T-helper 2 cell (primary cell): ENCODE measurements around the gene TTF1.
A peak's percentile ranks its signal among the peaks of the same experiment; 100 is the strongest.

Source experiments
- DNase-seq, 5 experiments: peaks; one replicate each; pipeline versions ENCODE4 v3.0.0 to v3.0.0-alpha.2; 2012 to 2022
- total RNA-seq, 2 donors: gene quantifications; one replicate each; lab custom pipeline; 2026; lab: John Stamatoyannopoulos, UW

The TTF1 gene, protein sequence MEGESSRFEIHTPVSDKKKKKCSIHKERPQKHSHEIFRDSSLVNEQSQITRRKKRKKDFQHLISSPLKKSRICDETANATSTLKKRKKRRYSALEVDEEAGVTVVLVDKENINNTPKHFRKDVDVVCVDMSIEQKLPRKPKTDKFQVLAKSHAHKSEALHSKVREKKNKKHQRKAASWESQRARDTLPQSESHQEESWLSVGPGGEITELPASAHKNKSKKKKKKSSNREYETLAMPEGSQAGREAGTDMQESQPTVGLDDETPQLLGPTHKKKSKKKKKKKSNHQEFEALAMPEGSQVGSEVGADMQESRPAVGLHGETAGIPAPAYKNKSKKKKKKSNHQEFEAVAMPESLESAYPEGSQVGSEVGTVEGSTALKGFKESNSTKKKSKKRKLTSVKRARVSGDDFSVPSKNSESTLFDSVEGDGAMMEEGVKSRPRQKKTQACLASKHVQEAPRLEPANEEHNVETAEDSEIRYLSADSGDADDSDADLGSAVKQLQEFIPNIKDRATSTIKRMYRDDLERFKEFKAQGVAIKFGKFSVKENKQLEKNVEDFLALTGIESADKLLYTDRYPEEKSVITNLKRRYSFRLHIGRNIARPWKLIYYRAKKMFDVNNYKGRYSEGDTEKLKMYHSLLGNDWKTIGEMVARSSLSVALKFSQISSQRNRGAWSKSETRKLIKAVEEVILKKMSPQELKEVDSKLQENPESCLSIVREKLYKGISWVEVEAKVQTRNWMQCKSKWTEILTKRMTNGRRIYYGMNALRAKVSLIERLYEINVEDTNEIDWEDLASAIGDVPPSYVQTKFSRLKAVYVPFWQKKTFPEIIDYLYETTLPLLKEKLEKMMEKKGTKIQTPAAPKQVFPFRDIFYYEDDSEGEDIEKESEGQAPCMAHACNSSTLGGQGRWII
- total RNA-seq = 19.0 to 27.9 reads per million in 2 donors

GRCh38 chr9:132406554-132407122 is at the start of gene TTF1:
Gene TTF1, minus strand, starts transcription at chr9:132406840. Its CDS starts 4,019 bp downstream, at chr9:132402821.
- peak; percentile 81 to 97 (median 89) for DNase-seq

DNA sequence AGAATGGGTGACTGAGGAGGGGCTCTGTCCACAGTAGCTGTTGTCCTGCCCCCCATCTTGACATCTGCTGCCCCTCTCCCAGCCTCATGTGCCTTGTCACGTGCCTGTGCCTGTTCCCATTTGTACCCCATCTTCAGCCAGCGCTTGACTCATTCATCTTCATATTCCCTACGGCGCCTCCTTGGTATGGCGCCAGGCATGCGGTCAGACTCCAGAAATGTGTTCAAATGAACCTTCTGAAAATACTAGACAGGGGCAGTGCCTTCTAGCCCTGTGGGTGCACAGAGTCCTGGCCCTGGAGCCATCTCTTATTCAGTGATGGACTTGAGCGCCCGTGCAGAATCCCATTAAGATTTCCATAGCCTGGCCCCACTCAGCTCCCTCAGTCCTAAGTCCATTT is 49.6 kb upstream of the TTF1 start:
- DNase-seq = no peak

GRCh38 chr9:132451276-132451675 is 44.6 kb upstream of the TTF1 start:
- DNase-seq = peak in 2 of 5 experiments; percentile 33 to 76

DNA sequence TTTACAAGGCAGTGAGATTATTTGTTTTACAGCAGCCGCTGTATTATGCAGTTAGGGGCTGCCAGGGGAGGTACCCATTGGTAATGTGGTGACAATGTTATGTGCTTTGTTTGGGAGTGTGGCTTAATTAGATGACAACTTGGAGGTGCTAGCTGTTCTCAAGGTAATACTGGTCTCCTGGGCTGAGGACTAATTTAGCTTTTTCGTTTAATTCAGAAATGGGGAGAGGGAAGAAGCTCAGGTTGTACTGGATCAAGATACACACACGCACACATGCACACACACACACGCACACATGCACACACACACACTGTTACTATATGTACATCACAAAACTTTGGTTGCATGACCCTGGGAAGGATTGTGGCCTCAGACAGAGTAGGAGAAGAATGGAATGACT is 41.3 kb upstream of the TTF1 start:
- no peak for DNase-seq

GRCh38 chr9:132447346-132447745 is 40.7 kb upstream of the TTF1 start:
- DNase-seq = no peak

DNA sequence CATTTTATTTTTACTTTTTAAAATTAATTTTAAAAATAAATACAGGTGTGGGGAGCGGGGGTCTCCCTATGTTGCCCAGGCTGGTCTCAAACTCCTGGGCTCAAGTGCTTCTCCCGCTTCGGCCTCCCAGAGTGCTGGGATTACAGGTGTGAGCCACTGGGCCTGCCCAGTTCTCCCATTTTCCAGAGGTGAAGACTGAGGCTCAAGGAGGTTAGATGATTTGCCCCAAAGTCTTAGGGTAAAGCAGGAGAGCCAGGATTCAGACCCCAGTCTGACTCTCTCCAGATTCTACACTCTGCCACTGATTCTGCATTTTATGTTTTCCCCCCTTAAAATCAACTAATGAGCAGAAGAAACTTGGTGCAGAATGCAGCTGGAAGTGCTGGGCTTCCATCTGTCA is 40.2 kb upstream of the TTF1 start:
- no peak for DNase-seq

DNA sequence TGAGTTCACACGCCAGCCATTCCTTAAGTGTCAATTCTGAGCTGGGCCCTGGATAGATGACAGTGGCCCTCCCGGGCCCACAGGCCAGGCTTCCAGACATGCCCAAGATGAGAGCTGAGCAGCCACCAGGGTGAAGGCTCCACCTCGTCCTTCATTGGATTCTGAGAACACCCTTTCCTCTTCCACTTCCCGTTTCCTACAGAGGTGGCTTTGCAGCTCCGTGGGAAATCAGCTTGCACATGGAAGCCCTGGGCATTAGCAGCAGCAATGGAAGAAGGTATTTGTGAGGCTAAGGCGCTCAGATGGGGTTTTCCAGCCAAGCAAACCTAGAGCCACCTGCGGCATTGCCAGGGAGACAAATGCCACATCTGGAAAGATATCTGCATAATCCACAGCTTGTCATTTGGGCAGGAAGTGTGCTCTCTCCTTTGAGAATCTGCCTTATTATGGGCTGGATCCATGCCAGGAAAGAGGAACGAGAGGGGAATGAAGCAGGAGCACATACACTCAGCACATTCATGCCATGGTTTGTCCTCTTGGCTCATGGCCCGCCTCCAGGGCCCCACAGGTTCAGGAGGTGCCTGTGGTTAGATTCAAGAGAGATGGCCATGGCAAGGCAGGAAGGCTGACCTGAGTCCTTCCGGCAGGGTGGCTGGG is 37.4 kb upstream of the TTF1 start:
- no peak for DNase-seq

- no peak for DNase-seq
Measured at GRCh38 chr9:132441404-132441803, 34.8 kb upstream of the TTF1 start.

GRCh38 chr9:132440735-132441134 is 34.1 kb upstream of the TTF1 start:
- DNase-seq = no peak

GRCh38 chr9:132439153-132439552 is 32.5 kb upstream of the TTF1 start:
- DNase-seq = no peak

- DNase-seq = no peak
Measured at GRCh38 chr9:132434881-132435280, 28.2 kb upstream of the TTF1 start.

DNA sequence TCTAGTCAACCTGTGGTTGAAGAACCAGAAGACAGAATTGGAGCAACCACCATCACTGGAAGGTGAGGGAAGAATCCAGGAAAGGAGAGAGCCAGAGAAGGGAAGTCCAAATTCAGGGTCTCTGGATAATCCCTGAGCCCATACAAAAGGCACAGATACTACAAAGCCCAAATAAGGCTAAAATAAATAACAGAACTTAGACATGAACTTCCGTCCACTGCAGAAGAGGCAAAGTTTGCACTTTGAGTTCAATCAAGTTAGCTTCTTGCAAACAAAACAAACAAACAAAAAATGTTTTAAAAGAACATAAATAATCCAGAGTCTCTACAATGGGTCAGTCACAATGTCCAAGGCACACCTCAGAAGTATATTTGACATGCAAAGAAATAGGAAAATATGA is 24.4 kb upstream of the TTF1 start:
- no peak for DNase-seq

- DNase-seq = no peak
Measured at GRCh38 chr9:132426639-132427414, 20.2 kb upstream of the TTF1 start.

GRCh38 chr9:132425675-132426062 is 19.0 kb upstream of the TTF1 start:
- DNase-seq = no peak

DNA sequence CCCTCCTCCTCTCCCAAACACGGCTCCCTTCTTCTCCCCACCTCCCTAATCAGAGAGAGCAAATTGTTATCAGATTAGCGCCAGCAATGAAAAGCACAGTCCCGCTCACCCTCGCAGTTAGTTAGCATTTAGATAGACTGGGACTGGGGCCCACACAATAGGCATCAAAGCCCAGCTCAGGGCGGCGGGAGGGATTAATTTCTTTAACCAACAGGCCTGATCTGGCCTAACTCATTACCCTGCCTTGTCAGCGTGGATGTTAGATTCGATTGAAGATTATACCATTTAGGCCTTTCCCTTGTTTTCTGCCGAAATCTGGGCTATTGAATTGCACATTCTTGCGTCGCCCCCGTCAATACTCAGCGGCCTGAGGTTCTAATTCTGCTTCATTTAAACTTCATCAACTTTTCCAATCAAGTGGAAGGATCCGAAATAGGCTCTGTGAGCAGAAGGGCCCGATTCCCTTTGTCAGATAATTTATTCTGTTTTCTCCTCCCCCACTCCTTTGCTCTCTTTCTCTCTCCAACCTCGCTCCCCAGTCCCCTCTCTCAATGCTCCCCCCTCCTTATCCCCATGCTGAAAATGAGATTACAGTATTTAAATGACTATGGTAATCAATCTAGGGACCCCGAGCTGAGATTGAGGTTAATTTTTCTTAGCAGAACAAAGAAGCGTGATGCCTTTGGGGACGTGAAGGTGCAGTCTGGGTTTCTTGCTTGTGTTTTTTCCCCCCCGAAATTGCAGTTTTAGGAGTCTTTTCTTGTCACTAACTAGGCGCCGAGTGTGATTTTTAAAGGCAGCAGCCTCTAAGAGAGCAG is 18.4 kb upstream of the TTF1 start:
- no peak for DNase-seq

DNA sequence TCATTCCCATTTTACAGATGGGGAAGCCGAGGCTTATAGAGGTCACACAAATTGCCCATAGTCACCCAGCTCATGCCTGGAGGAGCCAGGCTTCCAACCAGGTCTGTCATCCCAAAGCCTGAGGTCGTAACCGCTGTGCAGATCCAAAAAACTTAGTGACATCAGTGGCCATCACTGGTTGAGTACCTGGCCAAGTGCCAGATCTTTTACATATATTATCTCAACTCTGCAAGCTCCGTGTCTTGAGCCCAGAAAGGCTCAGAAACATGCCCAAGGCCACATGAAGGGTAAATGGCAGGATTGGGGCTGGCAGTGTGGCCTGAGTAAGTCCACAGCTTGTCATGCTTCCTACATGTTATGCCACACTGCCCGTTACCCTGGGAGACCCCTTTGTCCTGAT is 16.9 kb upstream of the TTF1 start:
- no peak for DNase-seq

- DNase-seq = no peak
Measured at GRCh38 chr9:132422574-132422973, 15.9 kb upstream of the TTF1 start.

DNA sequence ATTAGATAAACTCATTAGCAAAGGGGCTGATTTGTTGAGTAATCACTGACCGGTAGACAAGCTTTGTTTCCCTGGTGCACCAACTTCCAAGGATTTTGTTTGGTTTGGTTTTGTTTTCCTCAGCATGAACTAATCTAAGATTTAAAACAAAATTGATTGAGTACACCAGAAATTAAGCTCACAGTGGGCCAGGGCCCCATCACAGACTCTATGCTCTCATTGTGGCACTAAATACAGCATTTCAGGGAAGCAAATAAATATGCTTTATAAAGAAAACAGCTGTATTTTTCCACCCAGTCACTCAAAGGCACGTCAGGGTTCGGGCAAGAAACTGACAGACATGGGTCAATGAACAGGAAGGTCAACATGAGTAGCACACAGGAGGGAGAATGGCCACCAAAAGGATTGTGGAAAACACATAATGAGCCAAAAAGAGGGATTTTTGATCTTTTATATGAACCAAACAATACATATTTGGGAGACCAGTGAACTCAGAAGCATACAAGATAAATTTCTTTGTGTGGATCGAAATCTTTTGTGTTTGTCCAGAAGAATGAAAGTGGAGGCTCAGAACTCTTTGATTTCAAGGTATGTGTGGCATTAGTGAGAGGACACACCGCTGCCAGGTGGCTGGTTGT is 12.2 kb upstream of the TTF1 start:
- DNase-seq = no peak

- DNase-seq = no peak
Measured at GRCh38 chr9:132415181-132415580, 8.5 kb upstream of the TTF1 start.

DNA sequence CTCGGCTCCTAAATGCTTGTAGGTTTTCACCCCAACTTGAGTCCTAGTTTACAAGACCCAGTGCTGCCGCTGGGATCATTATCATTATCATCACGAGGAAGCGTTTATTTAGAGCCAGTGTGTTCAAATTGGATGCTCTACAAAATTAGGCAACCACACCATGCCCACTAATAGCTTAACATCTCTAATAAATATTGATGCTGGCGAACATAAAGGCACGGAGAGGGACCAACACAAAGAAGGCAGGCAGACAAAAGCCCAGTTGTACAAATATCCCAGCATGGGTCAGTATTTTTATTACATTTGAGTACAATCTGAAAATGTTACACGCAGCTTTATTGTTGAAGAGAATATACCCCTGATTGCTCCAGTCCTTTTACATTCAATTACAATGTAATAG is 8.1 kb upstream of the TTF1 start:
- no peak for DNase-seq

DNA sequence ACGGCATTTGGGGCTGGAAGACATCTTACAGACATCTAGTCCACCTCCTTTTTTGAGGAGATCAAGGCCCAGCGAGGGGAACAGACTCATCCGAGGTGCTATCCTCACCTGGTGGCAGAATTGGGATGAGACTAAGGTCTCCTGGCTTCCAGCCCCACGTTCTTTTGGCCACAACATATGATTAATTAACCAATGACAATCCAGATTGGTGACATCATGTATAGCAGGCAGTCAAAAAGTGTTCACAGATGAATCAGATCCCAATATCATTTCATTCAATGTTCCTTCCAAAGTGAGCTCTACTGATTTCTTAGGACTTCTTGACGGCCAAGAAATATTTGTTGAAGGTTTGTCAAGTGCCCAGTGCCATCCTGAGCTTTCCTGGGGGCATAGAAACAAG is 7.3 kb upstream of the TTF1 start:
- no peak for DNase-seq
